ENCODE results near the gene ANTKMT.

- TF ChIP-seq CTCF (conservative IDR thresholded peaks at IDR 0.05; ENCODE audit: low read depth, low read length) (no peak), RAD21 (IDR thresholded peaks at IDR 0.05; ENCODE audit: low read length) (no peak), SMC3 (IDR thresholded peaks at IDR 0.05; ENCODE audit: low read depth, low read length) (no peak), FOS (IDR thresholded peaks at IDR 0.05; ENCODE audit: low read depth, low read length) (no peak), RCOR1 (IDR thresholded peaks at IDR 0.05; ENCODE audit: insufficient replicate concordance, low read length) (no peak), CEBPB (IDR thresholded peaks at IDR 0.05; ENCODE audit: low read depth, low read length) (no peak), MAFK (IDR thresholded peaks at IDR 0.05; ENCODE audit: low read depth, low read length) (no peak), ELK1 (IDR thresholded peaks at IDR 0.05; ENCODE audit: borderline replicate concordance, low read depth, low read length) (no peak), USF2 (IDR thresholded peaks at IDR 0.05; ENCODE audit: low read depth, low read length) (no peak), POLR2A (IDR thresholded peaks at IDR 0.05; ENCODE audit: low read depth, low read length) (no peak), BHLHE40 (IDR thresholded peaks at IDR 0.05; ENCODE audit: low read depth, low read length) (no peak), MXI1 (IDR thresholded peaks at IDR 0.05; ENCODE audit: borderline replicate concordance, low read depth, low read length) (no peak), RFX5 (IDR thresholded peaks at IDR 0.05; ENCODE audit: low read depth, low read length) (no peak)
Observed at GRCh38 chr16:687499-687898, 33.4 kb upstream of the ANTKMT start.

All from IMR-90 (cell line).